Activated CD4-positive, alpha-beta memory T cell treated with anti-CD3 and anti-CD28 coated beads for 36 hours (primary cell): ENCODE results near the gene IGSF23. TPM values are rescaled to one million over a fixed set of nuclear protein-coding genes. Genes with fewer than 3 reads are reported as not detected.

ENCODE experiments used
- CTCF ChIA-PET: fragments of 350-600 bp; sonication (Branson Sonifier 250); formaldehyde crosslinking; loops from one replicate; lab custom pipeline; 2021; ENCODE audit warnings: antibody characterized with exemption, inconsistent platforms; lab: Charles Lee
- POLR2A ChIA-PET: fragments of 350-600 bp; sonication (Branson Sonifier 250); formaldehyde crosslinking; loops from one replicate; lab custom pipeline; 2021; ENCODE audit warnings: antibody characterized with exemption; lab: Charles Lee
- DNase-seq: peaks from one replicate; pipeline ENCODE4 v3.0.0-alpha.2; 2020
- H3K27ac Mint-ChIP-seq: one replicate; pipeline ENCODE4 v1.8.0; 2021; ENCODE audit warnings: mixed read lengths
- H3K27me3 Mint-ChIP-seq: one replicate; pipeline ENCODE4 v1.8.0; 2021; ENCODE audit warnings: mixed read lengths
- H3K36me3 Mint-ChIP-seq: one replicate; pipeline ENCODE4 v1.8.0; 2021; ENCODE audit warnings: mixed read lengths
- H3K4me1 Mint-ChIP-seq: one replicate; pipeline ENCODE4 v1.8.0; 2021; ENCODE audit warnings: low read depth, mixed read lengths
- H3K4me3 Mint-ChIP-seq: one replicate; pipeline ENCODE4 v1.8.0; 2021; ENCODE audit warnings: mild to moderate bottlenecking, mixed read lengths
- H3K9me3 Mint-ChIP-seq: one replicate; pipeline ENCODE4 v1.8.0; 2021; ENCODE audit warnings: mixed read lengths
- intact Hi-C: fragments of 100-400 bp; cut with micrococcal nuclease; formaldehyde crosslinking; loops from one replicate; pipeline ENCODE4 v1.15.1; 2023
- total RNA-seq, 2 experiments: library from RNA; stranded (reverse); gene quantifications; one replicate each; pipeline ENCODE4 v1.2.3, GENCODE V29; 2021

The IGSF23 gene
- total RNA-seq, 2 experiments from 2014 or later = not detected

DNA sequence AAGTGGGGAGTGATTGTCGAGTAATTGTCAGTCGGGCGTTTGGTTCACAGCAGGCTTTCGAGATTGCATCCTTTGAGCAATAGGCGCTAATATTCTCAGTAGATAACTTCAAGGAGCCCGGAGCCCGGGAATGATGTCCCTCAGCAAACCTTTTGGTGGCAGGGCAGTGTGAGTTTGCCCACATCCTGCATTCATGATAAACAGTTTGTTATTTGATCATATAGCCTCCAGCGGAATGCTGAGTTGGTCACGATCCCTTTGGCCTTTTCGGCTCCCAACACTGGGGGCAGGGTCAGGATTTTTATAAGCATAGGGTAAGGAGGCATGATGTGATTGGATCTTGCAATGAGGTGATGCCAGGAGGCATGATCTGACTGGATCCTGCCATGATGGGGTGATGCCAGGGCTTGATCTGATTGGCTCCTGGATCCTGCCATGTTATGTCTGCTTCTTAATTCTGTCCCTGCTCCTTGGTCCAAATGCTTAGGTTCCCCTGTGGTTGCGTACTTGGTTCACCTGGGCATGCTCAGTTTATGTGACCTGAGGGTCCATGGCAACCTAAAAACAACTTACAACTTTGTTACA, 38.2 kb upstream of the IGSF23 start:
- ChIA-PET POLR2A (no interaction called here), CTCF (no interaction called here)
- H3K27ac Mint-ChIP-seq = no peak overlapping the region
- H3K27me3 Mint-ChIP-seq = peaks cover 8% of the 10 kb centered on the region
- no peak overlapping the region for H3K4me3 Mint-ChIP-seq
- H3K36me3 Mint-ChIP-seq = no peaks in the 10 kb centered on the region
- H3K4me1 Mint-ChIP-seq = no peaks in the 10 kb centered on the region
- intact Hi-C loops = no loop called here
- H3K9me3 Mint-ChIP-seq = peaks cover 5% of the 10 kb centered on the region
- DNase-seq = no peak

DNA sequence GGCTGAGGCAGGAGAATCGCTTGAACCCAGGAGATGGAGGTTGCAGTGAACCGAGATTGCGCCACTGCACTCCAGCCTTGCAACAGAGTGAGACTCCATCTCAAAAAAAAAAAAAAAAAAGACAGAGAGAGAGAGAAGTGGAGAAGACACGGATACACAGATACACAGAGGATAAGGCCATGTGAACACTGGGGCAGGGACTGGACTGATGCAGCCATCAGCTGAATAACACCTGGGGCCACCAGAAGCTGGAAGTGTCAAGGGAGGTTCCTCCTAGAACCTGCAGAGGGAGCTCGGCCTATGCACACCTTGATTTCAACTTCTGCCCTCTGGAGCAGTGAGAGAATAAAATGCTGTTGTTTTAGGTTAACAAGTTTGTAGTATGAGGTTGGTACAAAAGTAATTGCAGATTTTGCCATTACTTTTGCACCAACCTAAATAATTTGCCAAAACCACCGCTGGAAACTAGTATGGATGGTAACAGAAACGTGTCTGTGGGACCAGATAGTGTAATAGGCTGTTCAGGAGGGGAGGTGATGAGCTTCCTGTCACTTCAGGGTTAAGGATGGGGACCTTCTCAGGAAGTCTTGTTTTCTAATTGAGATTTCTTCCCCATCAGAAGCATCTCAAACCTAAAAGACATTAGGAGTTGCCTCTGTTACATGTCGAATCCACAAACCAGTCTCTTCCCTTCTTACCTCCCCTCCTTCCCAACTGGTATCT, 36.4 kb upstream of the IGSF23 start:
- no peaks in the 10 kb centered on the region for H3K36me3 Mint-ChIP-seq
- H3K4me3 Mint-ChIP-seq = no peak overlapping the region
- POLR2A ChIA-PET = no interaction called here
- H3K4me1 Mint-ChIP-seq = no peaks in the 10 kb centered on the region
- intact Hi-C loops = no loop called here
- peaks cover 5% of the 10 kb centered on the region for H3K9me3 Mint-ChIP-seq
- CTCF ChIA-PET = interaction anchor here (0.8 to 1.6 kb wide), 3 partner anchors 40 to 80 kb away, joined by 3 to 9 read pairs (median 3); no protein-coding TSS in a partner anchor
- H3K27me3 Mint-ChIP-seq = peaks cover 8% of the 10 kb centered on the region
- peak; percentile 32 for DNase-seq
- no peak overlapping the region for H3K27ac Mint-ChIP-seq

DNA sequence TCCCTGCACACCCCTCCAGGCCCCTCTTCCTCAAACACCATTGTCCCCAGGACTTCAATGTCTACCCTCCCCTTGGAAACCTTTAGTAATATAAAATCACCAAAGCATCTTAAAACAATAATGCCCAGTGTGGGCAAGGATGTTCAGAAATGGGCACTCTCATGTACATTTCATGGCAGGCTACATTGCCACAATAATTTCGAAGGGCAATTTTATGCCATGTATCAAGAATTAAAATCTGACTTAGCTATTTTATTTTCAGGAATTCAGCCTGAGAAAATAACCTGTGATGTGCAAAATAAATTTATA, 35.8 kb upstream of the IGSF23 start:
- ChIA-PET POLR2A (no interaction called here), CTCF (interaction anchor here (0.9 to 1.6 kb wide), 2 partner anchors 40 to 78 kb away, joined by 3 to 9 read pairs; no protein-coding TSS in a partner anchor)
- Mint-ChIP-seq H3K36me3 (no peaks in the 10 kb centered on the region), H3K4me1 (no peaks in the 10 kb centered on the region), H3K4me3 (no peak overlapping the region), H3K27me3 (peaks cover 5% of the 10 kb centered on the region), H3K27ac (no peak overlapping the region), H3K9me3 (peaks cover 5% of the 10 kb centered on the region)
- intact Hi-C loops = no loop called here
- no peak for DNase-seq

DNA sequence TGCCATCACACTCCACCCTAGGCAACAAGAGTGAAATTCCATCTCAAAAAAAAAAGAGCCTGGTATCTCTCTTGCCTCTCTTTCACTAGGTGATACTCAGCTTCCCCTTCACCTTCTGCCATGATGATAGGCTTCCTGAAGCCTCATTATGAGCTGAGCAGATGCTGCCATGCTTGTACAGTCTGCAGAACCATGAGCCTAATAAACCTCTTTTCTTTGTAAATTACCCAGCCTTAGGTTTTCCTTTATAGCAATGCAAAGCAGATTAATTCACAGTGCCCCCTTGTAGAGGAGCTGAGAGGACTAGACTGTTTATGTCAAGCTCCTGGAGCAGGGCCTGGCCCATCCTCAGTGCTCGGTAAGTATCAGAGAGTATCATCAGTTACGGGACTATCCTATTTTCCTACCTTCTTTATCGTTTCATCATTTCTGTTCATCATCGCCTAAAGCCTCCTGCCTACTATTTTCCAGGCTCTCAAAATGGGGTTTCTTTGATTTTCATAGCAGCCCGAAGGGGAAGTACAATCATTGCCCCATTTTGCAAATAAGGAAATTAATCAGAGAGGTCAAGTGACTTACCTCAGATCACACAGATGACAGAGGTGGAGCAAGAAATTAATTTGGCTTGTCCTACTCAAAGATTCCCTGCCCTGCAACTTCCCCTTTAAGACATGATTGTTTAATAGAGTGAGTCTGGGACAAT, 33.5 kb upstream of the IGSF23 start:
- no peaks in the 10 kb centered on the region for H3K4me1 Mint-ChIP-seq
- CTCF ChIA-PET = no interaction called here
- peaks cover 3% of the 10 kb centered on the region for H3K27me3 Mint-ChIP-seq
- no peak overlapping the region for H3K4me3 Mint-ChIP-seq
- peaks cover 5% of the 10 kb centered on the region for H3K9me3 Mint-ChIP-seq
- DNase-seq = no peak
- H3K27ac Mint-ChIP-seq = no peak overlapping the region
- H3K36me3 Mint-ChIP-seq = no peaks in the 10 kb centered on the region
- POLR2A ChIA-PET = no interaction called here
- intact Hi-C loops = no loop called here

DNA sequence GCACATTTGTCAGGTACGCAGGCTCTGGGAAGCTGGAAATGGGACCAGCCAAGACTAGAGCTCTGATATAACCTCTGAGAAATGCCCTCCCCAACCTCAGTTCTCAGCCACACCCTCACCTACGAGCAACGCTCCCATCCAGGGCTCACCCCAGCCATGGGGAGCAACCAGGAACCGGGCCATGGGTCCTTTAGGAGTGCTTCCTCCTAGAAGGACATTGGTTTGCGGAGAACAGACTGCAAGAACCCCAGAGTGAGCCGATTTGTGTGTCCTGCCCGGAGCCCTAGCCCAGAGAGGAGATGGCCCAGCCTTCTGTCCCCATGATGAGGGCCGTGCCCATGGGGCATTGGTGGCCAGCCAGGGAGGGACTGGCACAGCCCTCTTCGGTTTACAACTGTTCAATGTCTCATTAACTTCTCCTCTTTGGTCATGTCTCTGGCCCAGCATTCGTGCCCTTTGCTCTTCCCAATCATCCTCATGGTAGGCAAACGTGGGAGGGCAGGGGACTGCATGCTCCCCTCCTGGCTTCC, 32.9 kb upstream of the IGSF23 start:
- Mint-ChIP-seq H3K9me3 (peaks cover 5% of the 10 kb centered on the region), H3K36me3 (no peaks in the 10 kb centered on the region), H3K4me3 (no peak overlapping the region), H3K27ac (no peak overlapping the region), H3K27me3 (peaks cover 3% of the 10 kb centered on the region), H3K4me1 (no peaks in the 10 kb centered on the region)
- no peak for DNase-seq
- ChIA-PET CTCF (no interaction called here), POLR2A (no interaction called here)
- intact Hi-C loops = no loop called here

DNA sequence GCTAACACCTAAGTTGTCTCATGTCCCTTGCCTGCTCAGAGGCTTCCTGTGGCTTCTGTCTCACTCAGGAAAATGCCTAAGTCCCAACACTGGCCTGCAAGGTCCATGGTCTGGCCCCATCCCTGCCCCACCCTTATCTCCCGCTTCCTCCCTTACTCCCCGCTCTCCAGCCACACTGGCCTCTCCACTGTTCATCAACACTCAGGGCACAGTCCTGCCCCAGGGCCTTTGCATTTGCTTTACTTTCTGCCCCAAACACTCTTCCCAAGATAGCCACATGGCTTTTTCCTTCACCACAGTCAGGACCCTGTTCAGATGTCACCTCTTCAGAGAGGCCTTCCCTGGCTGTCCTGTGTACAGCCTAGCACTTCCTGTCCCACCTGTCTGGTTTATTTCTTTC, 32.1 kb upstream of the IGSF23 start:
- Mint-ChIP-seq H3K9me3 (peaks cover 5% of the 10 kb centered on the region), H3K27me3 (peaks cover 3% of the 10 kb centered on the region), H3K36me3 (no peaks in the 10 kb centered on the region), H3K4me3 (no peak overlapping the region), H3K27ac (no peak overlapping the region), H3K4me1 (no peaks in the 10 kb centered on the region)
- DNase-seq = no peak
- ChIA-PET CTCF (interaction anchor here (0.6 kb wide), 1 partner anchor 317 kb away, joined by 3 read pairs; no protein-coding TSS in a partner anchor), POLR2A (no interaction called here)
- intact Hi-C loops = no loop called here

DNA sequence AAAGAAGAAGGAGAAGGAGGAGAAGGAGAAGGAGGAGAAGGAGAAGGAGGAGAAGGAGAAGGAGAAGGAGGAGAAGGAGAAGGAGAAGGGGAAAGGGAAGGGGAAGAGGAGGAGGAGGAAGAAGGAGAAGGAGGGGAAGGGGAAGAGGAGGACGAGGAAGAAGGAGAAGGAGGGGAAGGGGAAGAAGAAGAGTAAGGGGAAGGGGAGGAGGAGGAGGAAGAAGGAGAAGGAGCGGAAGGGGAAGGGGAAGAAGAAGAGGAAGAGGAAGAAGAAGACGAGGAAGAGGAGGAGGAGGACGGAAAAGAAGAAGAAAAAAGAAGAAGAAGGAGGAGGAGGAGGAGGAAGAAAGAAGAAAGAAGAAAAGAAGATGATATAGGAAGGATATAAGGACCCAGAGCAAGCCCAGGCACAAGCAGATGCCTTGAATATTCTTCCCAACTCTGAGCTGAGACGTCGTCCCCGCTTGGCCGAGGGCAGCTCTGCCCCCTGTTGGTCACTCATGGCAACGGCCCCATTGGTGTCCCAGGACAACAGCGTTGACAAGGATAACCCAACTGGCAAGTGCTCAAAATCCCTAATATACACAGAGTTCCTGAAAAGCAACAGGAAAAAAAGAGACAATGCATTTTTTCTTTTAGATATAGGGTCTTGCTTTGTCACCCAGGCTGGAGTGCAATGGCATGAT, 30.6 kb upstream of the IGSF23 start:
- Mint-ChIP-seq H3K27me3 (peaks cover 3% of the 10 kb centered on the region), H3K36me3 (no peaks in the 10 kb centered on the region), H3K27ac (no peak overlapping the region), H3K4me1 (peaks cover 4% of the 10 kb centered on the region), H3K4me3 (no peak overlapping the region), H3K9me3 (peaks cover 8% of the 10 kb centered on the region)
- ChIA-PET POLR2A (no interaction called here), CTCF (interaction anchor here (0.5 to 3.0 kb wide), 3 partner anchors 11 to 74 kb away, joined by 3 to 16 read pairs (median 5); no protein-coding TSS in a partner anchor)
- peak; percentile 46 for DNase-seq
- intact Hi-C loops = no loop called here

DNA sequence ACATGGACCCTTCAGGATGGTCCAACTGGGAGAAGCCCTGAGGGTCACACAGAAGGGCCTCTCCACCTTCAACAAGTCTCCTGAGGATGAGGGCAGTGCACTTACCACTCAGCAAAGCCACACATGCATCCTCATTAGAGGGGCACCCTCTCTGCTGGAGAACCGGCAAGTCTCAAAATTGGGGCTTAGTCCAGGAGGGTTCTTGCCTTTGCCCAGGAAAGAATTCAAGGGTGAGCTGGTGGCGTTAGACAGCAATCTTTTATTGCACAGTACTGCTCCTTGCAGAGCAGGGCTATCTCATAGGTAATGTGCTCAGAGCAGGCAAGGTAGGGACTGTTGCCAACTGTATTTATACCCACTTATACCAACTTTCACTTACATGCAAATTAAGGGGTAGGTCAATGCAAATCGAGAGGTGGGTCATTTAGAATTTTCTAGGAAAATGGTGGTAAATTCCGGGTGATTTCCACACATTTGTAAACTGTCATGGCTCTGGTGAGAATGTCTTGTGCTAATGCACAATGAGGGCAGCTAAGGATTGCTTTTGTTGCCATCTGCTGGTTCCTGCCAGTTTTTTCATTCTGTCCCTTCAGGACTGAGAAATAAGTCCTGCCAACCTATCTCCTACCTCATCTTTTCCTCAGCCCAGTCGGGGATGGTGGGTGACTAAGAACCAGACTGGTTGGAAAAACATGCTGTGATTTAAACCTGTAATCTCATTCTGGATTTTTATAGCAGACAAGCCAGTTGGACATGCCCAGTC, 27.8 kb upstream of the IGSF23 start:
- no peak for DNase-seq
- ChIA-PET CTCF (interaction anchor here (3.0 kb wide), 1 partner anchor 14 kb away, joined by 16 read pairs; no protein-coding TSS in a partner anchor), POLR2A (no interaction called here)
- H3K27me3 Mint-ChIP-seq = peaks cover 5% of the 10 kb centered on the region
- intact Hi-C loops = no loop called here
- peaks cover 15% of the 10 kb centered on the region for H3K4me1 Mint-ChIP-seq
- H3K9me3 Mint-ChIP-seq = peaks cover 12% of the 10 kb centered on the region
- no peaks in the 10 kb centered on the region for H3K36me3 Mint-ChIP-seq
- H3K27ac Mint-ChIP-seq = no peak overlapping the region
- H3K4me3 Mint-ChIP-seq = no peak overlapping the region

DNA sequence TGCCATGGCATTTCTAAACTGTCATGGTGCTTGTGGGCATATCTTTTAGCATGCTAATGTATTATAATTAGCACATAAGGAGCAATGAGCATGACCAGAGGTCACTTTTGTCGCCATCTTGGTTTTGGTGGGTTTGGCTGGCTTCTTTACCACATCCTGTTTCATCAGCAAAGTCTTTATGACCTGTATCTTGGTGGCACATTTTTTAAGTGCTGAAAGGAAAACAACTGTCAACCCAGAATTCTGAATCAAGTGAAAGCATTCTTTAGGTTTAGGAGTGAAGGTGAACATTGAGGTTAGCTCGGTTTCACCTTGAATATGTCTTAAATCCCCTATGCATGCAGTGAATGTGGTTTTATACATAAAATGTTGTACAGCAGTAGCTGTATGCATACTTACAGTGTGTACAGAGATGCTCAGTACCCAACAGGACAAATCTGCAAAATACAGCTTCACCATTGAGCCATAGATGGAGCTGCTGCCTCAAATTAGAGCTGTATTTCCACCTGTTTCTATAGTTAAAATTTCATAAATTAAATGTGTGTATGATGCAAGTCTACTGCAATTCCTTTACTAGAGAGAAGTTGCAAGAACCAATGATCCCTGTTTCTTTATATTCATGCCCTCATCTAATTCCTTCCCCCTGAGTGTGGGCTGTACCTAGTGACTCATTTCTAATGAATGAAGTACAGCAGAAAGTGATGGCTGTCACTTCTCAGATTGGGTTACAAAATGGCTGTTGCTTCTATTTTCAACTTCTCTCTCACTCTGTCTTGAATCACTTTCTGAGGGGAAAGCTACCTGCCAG, 25.2 kb upstream of the IGSF23 start:
- peaks cover 8% of the 10 kb centered on the region for H3K27me3 Mint-ChIP-seq
- peaks cover 12% of the 10 kb centered on the region for H3K9me3 Mint-ChIP-seq
- peak; percentile 68 for DNase-seq
- H3K4me1 Mint-ChIP-seq = peaks cover 15% of the 10 kb centered on the region
- ChIA-PET CTCF (interaction anchor here (0.9 to 1.6 kb wide), 2 partner anchors 17 to 67 kb away, joined by 3 to 5 read pairs; no protein-coding TSS in a partner anchor), POLR2A (no interaction called here)
- H3K4me3 Mint-ChIP-seq = no peak overlapping the region
- peak overlapping the region; percentile 52 for H3K27ac Mint-ChIP-seq
- intact Hi-C loops = loop anchor here (1.0 kb wide), 1 partner anchor 66 kb away; no protein-coding TSS in a partner anchor
- H3K36me3 Mint-ChIP-seq = no peaks in the 10 kb centered on the region

DNA sequence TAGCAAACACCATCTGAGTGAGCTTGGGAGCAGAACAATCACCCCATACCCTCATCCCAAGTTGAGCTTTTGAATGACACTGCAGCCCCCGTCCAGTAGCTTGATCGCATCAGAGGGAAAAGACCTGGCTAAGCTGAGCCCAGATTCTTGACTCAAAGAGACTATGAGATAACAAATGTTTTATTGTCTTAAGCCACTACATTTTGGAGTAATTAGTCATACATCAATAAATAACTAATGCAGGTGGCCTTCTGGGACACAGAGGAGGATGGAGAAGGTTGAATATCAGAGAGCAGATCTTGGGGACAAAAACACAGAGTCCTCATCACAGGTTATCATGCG, 24.6 kb upstream of the IGSF23 start:
- Mint-ChIP-seq H3K4me1 (peaks cover 15% of the 10 kb centered on the region), H3K27ac (peak overlapping the region; percentile 52), H3K4me3 (no peak overlapping the region), H3K36me3 (no peaks in the 10 kb centered on the region), H3K9me3 (peaks cover 12% of the 10 kb centered on the region), H3K27me3 (peaks cover 6% of the 10 kb centered on the region)
- intact Hi-C loops = loop anchor here (1.0 kb wide), 1 partner anchor 66 kb away; no protein-coding TSS in a partner anchor
- no peak for DNase-seq
- CTCF ChIA-PET = interaction anchor here (0.6 to 1.6 kb wide), 3 partner anchors 18 to 294 kb away, joined by 3 to 5 read pairs (median 3); no protein-coding TSS in a partner anchor
- POLR2A ChIA-PET = no interaction called here
